Measurements from ENCODE around the gene C7orf33. TPM values are rescaled to one million over a fixed set of nuclear protein-coding genes. Genes with fewer than 3 reads are reported as not detected.
"Not testable (repeated sequence)": the region's sequence is repeated elsewhere in the genome, so short reads cannot be mapped to it uniquely, and the experiment has no call there.

Gene C7orf33
- polyA plus RNA-seq, 3 donors, result 0.05 TPM; not detected in 2

DNA sequence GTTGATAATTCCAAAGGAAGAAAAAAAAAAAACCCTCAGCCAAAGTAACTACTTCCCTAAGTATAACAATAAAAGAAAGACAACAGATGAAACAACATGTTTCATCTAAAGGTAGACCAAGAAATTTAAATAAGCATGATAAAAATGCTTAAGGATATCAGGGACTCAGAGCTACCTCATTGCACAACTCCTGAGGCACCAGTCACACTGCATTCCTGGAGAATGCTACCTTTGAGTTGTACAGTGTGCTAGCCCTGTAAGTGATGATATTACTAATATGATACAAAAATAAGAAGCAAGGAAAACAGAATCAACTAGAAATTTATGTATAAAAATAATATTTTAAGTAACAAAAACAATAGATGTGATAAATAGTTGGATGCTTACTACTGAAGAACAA, 29.5 kb upstream of the C7orf33 start:
- no peak for DNase-seq
- Histone ChIP-seq H3K27me3 (ENCODE audit: control insufficient read depth in 2 of 2, insufficient read depth in 2 of 2, low read length in 2 of 2) (no peaks in the 10 kb centered on the region), H3K9me3 (replicated peaks in 1 of 2; ENCODE audit: control insufficient read depth in 1 of 2, insufficient read depth in 1 of 2, low read length in 2 of 2) (peaks cover 0 to 4% of the 10 kb centered on the region in 2 donors), H2AFZ (ENCODE audit: insufficient read depth, low read depth, low read length, poor library complexity, severe bottlenecking) (no peak overlapping the region), H3K4me2 (replicated peaks; ENCODE audit: extremely low read depth, low read length, poor library complexity, severe bottlenecking) (no peak overlapping the region), H3K4me1 (ENCODE audit: control insufficient read depth in 1 of 2, insufficient read depth in 2 of 2, low read length in 2 of 2) (peaks cover 21 to 28% of the 10 kb centered on the region in 2 donors), H3K4me3 (replicated peaks in 1 of 3; ENCODE audit: low read depth in 2 of 3, low read length in 3 of 3) (no peak overlapping the region), H3K36me3 (replicated peaks in 1 of 2; ENCODE audit: control insufficient read depth in 1 of 2, insufficient read depth in 2 of 2, low read length in 2 of 2) (no peaks in the 10 kb centered on the region), H3K27ac (ENCODE audit: low read depth in 1 of 2, low read length in 2 of 2) (no peak overlapping the region), H4K20me1 (ENCODE audit: insufficient read depth, low read length) (no peaks in the 10 kb centered on the region), H3K9ac (ENCODE audit: insufficient read depth, low read length, poor library complexity, severe bottlenecking) (no peak overlapping the region), H3K79me2 (ENCODE audit: insufficient read depth, low read length) (no peaks in the 10 kb centered on the region)
- Mint-ChIP-seq H3K9me3 (peaks cover 4 to 22% (median 9%) of the 10 kb centered on the region in 7 donors), H3K36me3 (peaks cover 0 to 2% of the 10 kb centered on the region in 2 donors), H3K4me3 (no peak overlapping the region), H3K27ac (no peak overlapping the region), H3K27me3 (ENCODE audit: low read depth in 3 of 3) (peaks cover 0 to 2% (median 0%) of the 10 kb centered on the region in 3 donors), H3K4me1 (peaks cover 36% of the 10 kb centered on the region)
- TF ChIP-seq, protein P1, sequence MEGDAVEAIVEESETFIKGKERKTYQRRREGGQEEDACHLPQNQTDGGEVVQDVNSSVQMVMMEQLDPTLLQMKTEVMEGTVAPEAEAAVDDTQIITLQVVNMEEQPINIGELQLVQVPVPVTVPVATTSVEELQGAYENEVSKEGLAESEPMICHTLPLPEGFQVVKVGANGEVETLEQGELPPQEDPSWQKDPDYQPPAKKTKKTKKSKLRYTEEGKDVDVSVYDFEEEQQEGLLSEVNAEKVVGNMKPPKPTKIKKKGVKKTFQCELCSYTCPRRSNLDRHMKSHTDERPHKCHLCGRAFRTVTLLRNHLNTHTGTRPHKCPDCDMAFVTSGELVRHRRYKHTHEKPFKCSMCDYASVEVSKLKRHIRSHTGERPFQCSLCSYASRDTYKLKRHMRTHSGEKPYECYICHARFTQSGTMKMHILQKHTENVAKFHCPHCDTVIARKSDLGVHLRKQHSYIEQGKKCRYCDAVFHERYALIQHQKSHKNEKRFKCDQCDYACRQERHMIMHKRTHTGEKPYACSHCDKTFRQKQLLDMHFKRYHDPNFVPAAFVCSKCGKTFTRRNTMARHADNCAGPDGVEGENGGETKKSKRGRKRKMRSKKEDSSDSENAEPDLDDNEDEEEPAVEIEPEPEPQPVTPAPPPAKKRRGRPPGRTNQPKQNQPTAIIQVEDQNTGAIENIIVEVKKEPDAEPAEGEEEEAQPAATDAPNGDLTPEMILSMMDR (IDR thresholded peaks at IDR 0.05), result no peak
- intact Hi-C loops (cut with micrococcal nuclease), result no loop called here

DNA sequence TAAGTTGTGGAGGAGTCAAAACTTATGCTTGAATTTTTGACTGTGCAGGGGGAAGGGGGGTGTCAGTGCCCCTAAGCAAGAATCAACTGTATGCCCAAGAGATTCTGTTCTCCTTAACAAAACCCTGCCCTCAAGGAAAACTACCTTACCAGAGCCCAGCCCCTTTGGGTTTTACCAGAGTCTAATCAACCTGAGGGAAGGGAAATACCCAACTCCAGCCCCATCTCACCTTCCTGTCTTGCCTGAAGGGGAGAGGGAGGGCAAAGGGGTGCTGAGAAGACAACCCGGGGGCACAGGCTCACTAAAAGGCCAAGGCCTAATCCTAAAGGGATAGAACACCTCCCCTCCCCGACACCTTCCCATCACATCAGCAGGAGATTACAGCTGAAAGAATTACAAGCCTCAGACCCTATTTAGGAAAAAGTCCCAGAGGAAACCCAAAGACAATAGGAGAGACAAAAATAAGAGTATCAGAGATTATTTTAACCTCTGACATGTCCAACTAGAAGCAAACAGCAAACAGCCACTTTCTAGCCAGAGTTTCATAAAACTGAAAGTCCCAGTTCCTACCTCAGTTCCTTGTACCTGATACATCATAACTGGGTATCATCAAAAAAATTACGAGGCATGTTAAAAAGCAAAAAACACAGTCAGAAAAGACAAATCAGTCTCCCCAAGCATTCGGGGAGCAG, 26.8 kb upstream of the C7orf33 start:
- Histone ChIP-seq H3K36me3 (replicated peaks in 1 of 2; ENCODE audit: control insufficient read depth in 1 of 2, insufficient read depth in 2 of 2, low read length in 2 of 2) (no peaks in the 10 kb centered on the region), H3K4me3 (replicated peaks in 1 of 3; ENCODE audit: low read depth in 2 of 3, low read length in 3 of 3) (peak overlapping the region in 1 of 3 experiments; percentile 40), H3K4me1 (ENCODE audit: control insufficient read depth in 1 of 2, insufficient read depth in 2 of 2, low read length in 2 of 2) (peaks cover 21 to 30% of the 10 kb centered on the region in 2 donors), H3K79me2 (ENCODE audit: insufficient read depth, low read length) (no peaks in the 10 kb centered on the region), H3K9me3 (replicated peaks in 1 of 2; ENCODE audit: control insufficient read depth in 1 of 2, insufficient read depth in 1 of 2, low read length in 2 of 2) (peaks cover 0 to 4% of the 10 kb centered on the region in 2 donors), H3K27me3 (ENCODE audit: control insufficient read depth in 2 of 2, insufficient read depth in 2 of 2, low read length in 2 of 2) (no peaks in the 10 kb centered on the region), H4K20me1 (ENCODE audit: insufficient read depth, low read length) (no peaks in the 10 kb centered on the region), H3K27ac (ENCODE audit: low read depth in 1 of 2, low read length in 2 of 2) (peak overlapping the region; percentile 59 to 80), H2AFZ (ENCODE audit: insufficient read depth, low read depth, low read length, poor library complexity, severe bottlenecking) (peak overlapping the region; percentile 49), H3K9ac (ENCODE audit: insufficient read depth, low read length, poor library complexity, severe bottlenecking) (no peak overlapping the region), H3K4me2 (replicated peaks; ENCODE audit: extremely low read depth, low read length, poor library complexity, severe bottlenecking) (peak overlapping the region; percentile 46)
- Mint-ChIP-seq H3K9me3 (peaks cover 4 to 22% (median 9%) of the 10 kb centered on the region in 7 donors), H3K4me3 (peak overlapping the region; percentile 68 to 87), H3K36me3 (peaks cover 0 to 2% of the 10 kb centered on the region in 2 donors), H3K4me1 (peaks cover 39% of the 10 kb centered on the region), H3K27ac (peak overlapping the region; percentile 88 to 95 (median 92)), H3K27me3 (ENCODE audit: low read depth in 3 of 3) (peaks cover 0 to 3% (median 0%) of the 10 kb centered on the region in 3 donors)
- no CpG with 5 or more reads among the region's 4 CpGs for WGBS (ENCODE audit: insufficient coverage)
- TF ChIP-seq, protein P1 (IDR thresholded peaks at IDR 0.05), result no peak
- no peak for DNase-seq
- intact Hi-C loops (cut with micrococcal nuclease), result no loop called here

DNA sequence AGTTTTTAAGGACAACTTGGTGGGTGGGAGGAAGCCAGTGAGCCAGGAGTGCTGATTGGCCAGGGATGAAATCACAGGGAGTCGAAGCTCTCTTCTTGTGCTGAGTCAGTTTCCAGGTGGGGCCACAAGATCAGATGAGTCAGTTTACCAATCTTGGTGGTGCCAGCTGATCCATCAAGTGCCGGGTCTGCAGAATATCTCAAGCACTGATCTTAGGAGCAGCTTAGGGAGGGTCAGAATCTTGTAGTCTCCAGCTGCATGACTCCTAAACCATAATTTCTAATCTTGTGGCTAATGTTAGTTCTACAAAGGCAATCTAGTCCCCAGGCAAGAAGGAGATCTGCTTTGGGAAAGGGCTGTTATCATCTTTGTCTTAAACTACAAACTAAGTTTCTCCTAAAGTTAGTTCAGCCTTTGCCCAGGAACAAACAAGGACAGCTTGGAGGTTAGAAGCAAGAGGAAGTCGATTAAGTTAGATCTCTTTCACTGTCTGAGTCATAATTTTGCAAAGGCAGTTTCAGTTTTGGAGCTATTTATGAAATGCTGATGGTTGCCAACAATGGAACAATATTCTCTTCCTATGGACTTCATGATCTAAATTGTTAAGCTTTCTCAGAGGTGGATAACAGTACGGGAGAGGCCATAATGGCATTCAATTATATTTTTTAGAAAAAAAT, 26.2 kb upstream of the C7orf33 start:
- H3K9me3 ChIP-seq (replicated peaks in 1 of 2; ENCODE audit: control insufficient read depth in 1 of 2, insufficient read depth in 1 of 2, low read length in 2 of 2); H3K79me2 ChIP-seq (ENCODE audit: insufficient read depth, low read length); H3K36me3 ChIP-seq (replicated peaks in 1 of 2; ENCODE audit: control insufficient read depth in 1 of 2, insufficient read depth in 2 of 2, low read length in 2 of 2); H3K36me3 Mint-ChIP-seq; H3K27me3 Mint-ChIP-seq (ENCODE audit: low read depth in 3 of 3); H3K27me3 ChIP-seq (ENCODE audit: control insufficient read depth in 2 of 2, insufficient read depth in 2 of 2, low read length in 2 of 2); H3K9ac ChIP-seq (ENCODE audit: insufficient read depth, low read length, poor library complexity, severe bottlenecking); intact Hi-C loops (cut with micrococcal nuclease); H4K20me1 ChIP-seq (ENCODE audit: insufficient read depth, low read length): not testable (repeated sequence)
- peaks cover 21 to 30% of the 10 kb centered on the region in 2 donors for H3K4me1 ChIP-seq (ENCODE audit: control insufficient read depth in 1 of 2, insufficient read depth in 2 of 2, low read length in 2 of 2)
- peak overlapping the region; percentile 46 for H3K4me2 ChIP-seq (replicated peaks; ENCODE audit: extremely low read depth, low read length, poor library complexity, severe bottlenecking)
- H3K9me3 Mint-ChIP-seq, result peaks cover 4 to 22% (median 9%) of the 10 kb centered on the region in 7 donors
- H3K4me1 Mint-ChIP-seq, result peaks cover 39% of the 10 kb centered on the region
- 13% methylated on average over 1 of the region's 4 CpGs for WGBS (ENCODE audit: insufficient coverage)
- H3K4me3 ChIP-seq (replicated peaks in 1 of 3; ENCODE audit: low read depth in 2 of 3, low read length in 3 of 3), result peak overlapping the region in 1 of 3 experiments; percentile 40
- H2AFZ ChIP-seq (ENCODE audit: insufficient read depth, low read depth, low read length, poor library complexity, severe bottlenecking), result peak overlapping the region; percentile 49
- peak overlapping the region; percentile 88 to 95 (median 92) for H3K27ac Mint-ChIP-seq
- peak; percentile 35 to 66 (median 62) for DNase-seq
- peak overlapping the region; percentile 68 to 87 for H3K4me3 Mint-ChIP-seq
- peak overlapping the region; percentile 59 to 80 for H3K27ac ChIP-seq (ENCODE audit: low read depth in 1 of 2, low read length in 2 of 2)

Measured in CD14-positive monocyte (primary cell).